ENCODE data around the gene FBXL15.

The FBXL15 gene

DNA sequence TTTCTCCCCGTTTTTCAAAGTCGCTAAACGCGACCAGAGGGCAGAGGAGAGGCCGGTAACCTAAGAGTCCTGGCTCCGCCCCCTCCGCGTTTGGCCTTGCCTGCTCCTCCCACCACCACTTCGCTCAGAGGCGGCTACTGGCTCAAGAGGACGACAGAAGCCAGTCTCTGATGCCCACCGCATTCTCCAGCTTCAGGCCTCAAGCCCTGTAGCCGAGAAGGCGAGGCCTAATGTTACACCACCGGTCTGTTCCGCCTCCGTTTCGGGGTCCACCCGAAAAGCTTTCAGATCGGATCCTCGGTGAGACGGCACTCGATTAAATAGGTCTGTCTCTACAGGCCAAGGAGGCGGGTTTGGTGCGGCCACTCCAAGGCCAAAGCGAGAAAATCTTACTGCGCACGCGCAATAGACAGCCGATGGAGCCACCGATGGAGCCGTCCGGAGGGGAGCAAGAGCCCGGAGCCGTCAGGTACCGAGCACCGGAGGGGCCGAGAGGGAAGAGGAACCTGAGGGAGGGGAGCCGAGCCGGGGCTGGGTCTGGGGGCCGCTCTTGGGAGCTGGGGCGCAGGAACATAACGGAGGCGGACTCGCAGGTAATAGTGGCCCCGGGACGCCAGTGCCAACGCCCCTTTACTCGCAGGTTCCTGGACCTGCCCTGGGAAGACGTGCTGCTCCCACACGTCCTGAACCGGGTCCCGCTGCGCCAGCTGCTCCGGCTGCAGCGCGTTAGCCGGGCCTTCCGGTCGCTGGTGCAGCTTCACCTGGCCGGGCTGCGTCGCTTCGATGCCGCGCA lies at the start of gene FBXL15:
TSS of gene FBXL15 (plus strand) at position 123 of the 793 bp plus-strand sequence. CDS start at position 417, 294 bp downstream.
- Histone ChIP-seq H3K4me3 (ENCODE audit: low read length) (peak within 1 kb of the TSS; percentile 88), H4K20me1 (ENCODE audit: control insufficient read depth, insufficient read depth, low read depth, low read length) (no peaks in the 10 kb centered on the region), H3K79me2 (ENCODE audit: control insufficient read depth, low read length) (peaks cover 21% of the 10 kb centered on the region), H3F3A (ENCODE audit: control insufficient read depth, insufficient read depth) (peaks cover 7% of the 10 kb centered on the region; the same call in 1 of the 2 replicates), H3K4me1 (ENCODE audit: control insufficient read depth, low read length) (peaks cover 37% of the 10 kb centered on the region), H3K27ac (ENCODE audit: low read depth, low read length) (peak within 1 kb of the TSS; percentile 68), H3K27me3 (ENCODE audit: control insufficient read depth, low read length) (peaks cover 6% of the 10 kb centered on the region), H3K9me3 (ENCODE audit: control insufficient read depth, insufficient read depth, low read length) (no peaks in the 10 kb centered on the region), H3K9me2 (replicated peaks; ENCODE audit: control insufficient read depth, low read length) (no peaks in the 10 kb centered on the region), H3K4me2 (ENCODE audit: low read length) (peak within 1 kb of the TSS; percentile 93), H3K36me3 (ENCODE audit: control insufficient read depth, low read length) (peaks cover 19% of the 10 kb centered on the region)
- TF ChIP-seq, protein P1, sequence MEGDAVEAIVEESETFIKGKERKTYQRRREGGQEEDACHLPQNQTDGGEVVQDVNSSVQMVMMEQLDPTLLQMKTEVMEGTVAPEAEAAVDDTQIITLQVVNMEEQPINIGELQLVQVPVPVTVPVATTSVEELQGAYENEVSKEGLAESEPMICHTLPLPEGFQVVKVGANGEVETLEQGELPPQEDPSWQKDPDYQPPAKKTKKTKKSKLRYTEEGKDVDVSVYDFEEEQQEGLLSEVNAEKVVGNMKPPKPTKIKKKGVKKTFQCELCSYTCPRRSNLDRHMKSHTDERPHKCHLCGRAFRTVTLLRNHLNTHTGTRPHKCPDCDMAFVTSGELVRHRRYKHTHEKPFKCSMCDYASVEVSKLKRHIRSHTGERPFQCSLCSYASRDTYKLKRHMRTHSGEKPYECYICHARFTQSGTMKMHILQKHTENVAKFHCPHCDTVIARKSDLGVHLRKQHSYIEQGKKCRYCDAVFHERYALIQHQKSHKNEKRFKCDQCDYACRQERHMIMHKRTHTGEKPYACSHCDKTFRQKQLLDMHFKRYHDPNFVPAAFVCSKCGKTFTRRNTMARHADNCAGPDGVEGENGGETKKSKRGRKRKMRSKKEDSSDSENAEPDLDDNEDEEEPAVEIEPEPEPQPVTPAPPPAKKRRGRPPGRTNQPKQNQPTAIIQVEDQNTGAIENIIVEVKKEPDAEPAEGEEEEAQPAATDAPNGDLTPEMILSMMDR (IDR thresholded peaks at IDR 0.05; ENCODE audit: low read depth, low read length, poor library complexity, severe bottlenecking): no peak
- TF ChIP-seq EZH2phosphoT487 (IDR thresholded peaks at IDR 0.05; ENCODE audit: borderline replicate concordance, low read length): no peak

DNA sequence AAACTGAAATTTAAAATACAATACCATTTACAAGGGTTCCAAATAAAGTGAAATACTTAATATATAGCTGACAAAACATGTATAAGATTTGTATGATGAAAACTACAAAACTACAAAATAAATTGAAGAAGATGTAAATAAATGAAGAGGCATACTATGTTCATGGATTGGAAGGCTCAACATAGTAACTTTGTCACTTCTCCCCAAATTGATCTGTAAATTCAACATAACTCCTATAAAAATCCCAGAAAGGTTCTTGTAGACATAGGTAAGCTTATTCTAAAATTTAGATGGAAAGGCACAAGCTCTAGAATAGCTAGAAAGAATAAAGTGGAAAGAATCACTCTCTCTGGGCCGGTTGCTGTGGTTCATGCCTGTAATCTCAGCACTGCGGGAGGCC lies 49.3 kb upstream of the FBXL15 start:
- no peaks in the 10 kb centered on the region for H3K79me2 ChIP-seq (ENCODE audit: control insufficient read depth, low read length)
- H4K20me1 ChIP-seq (ENCODE audit: control insufficient read depth, insufficient read depth, low read depth, low read length): no peaks in the 10 kb centered on the region
- no peak overlapping the region for H3K4me2 ChIP-seq (ENCODE audit: low read length)
- no peak overlapping the region for H3K27ac ChIP-seq (ENCODE audit: low read depth, low read length)
- H3K9me3 ChIP-seq (ENCODE audit: control insufficient read depth, insufficient read depth, low read length): no peaks in the 10 kb centered on the region
- H3K27me3 ChIP-seq (ENCODE audit: control insufficient read depth, low read length): no peaks in the 10 kb centered on the region
- peaks cover 75% of the 10 kb centered on the region for H3K36me3 ChIP-seq (ENCODE audit: control insufficient read depth, low read length)
- H3K4me1 ChIP-seq (ENCODE audit: control insufficient read depth, low read length): no peaks in the 10 kb centered on the region
- TF ChIP-seq, protein P1 (IDR thresholded peaks at IDR 0.05; ENCODE audit: low read depth, low read length, poor library complexity, severe bottlenecking): no peak
- TF ChIP-seq EZH2phosphoT487 (IDR thresholded peaks at IDR 0.05; ENCODE audit: borderline replicate concordance, low read length): no peak
- H3F3A ChIP-seq (ENCODE audit: control insufficient read depth, insufficient read depth): no peaks in the 10 kb centered on the region
- H3K4me3 ChIP-seq (ENCODE audit: low read length): no peak overlapping the region
- no peaks in the 10 kb centered on the region for H3K9me2 ChIP-seq (replicated peaks; ENCODE audit: control insufficient read depth, low read length)

DNA sequence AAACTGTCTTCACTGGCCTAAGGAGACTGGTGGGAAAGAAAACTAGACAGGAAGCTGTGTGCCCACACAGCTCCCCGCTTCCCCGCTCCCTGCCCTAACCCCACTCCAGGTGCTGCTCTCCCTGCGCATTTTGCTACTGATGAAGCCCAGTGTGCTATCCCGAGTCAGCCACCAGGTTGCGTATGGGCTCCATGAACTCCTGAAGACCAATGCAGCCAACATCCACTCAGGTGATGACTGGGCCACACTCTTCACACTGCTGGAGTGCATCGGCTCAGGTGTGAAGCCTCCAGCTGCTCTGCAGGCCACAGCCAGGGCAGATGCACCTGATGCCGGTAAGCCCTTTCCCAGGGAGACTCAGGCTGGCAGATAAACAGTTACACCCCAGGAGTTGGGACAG lies 45.4 kb upstream of the FBXL15 start:
- no peaks in the 10 kb centered on the region for H4K20me1 ChIP-seq (ENCODE audit: control insufficient read depth, insufficient read depth, low read depth, low read length)
- H3K79me2 ChIP-seq (ENCODE audit: control insufficient read depth, low read length): no peaks in the 10 kb centered on the region
- no peaks in the 10 kb centered on the region for H3F3A ChIP-seq (ENCODE audit: control insufficient read depth, insufficient read depth)
- TF ChIP-seq, protein P1 (IDR thresholded peaks at IDR 0.05; ENCODE audit: low read depth, low read length, poor library complexity, severe bottlenecking): no peak
- TF ChIP-seq EZH2phosphoT487 (IDR thresholded peaks at IDR 0.05; ENCODE audit: borderline replicate concordance, low read length): no peak
- no peaks in the 10 kb centered on the region for H3K4me1 ChIP-seq (ENCODE audit: control insufficient read depth, low read length)
- H3K4me2 ChIP-seq (ENCODE audit: low read length): no peak overlapping the region
- H3K36me3 ChIP-seq (ENCODE audit: control insufficient read depth, low read length): peaks cover 58% of the 10 kb centered on the region
- H3K27ac ChIP-seq (ENCODE audit: low read depth, low read length): no peak overlapping the region
- no peaks in the 10 kb centered on the region for H3K9me2 ChIP-seq (replicated peaks; ENCODE audit: control insufficient read depth, low read length)
- no peaks in the 10 kb centered on the region for H3K9me3 ChIP-seq (ENCODE audit: control insufficient read depth, insufficient read depth, low read length)
- H3K4me3 ChIP-seq (ENCODE audit: low read length): no peak overlapping the region
- H3K27me3 ChIP-seq (ENCODE audit: control insufficient read depth, low read length): no peaks in the 10 kb centered on the region
